ENCODE data around the gene KLHL6.

DNA sequence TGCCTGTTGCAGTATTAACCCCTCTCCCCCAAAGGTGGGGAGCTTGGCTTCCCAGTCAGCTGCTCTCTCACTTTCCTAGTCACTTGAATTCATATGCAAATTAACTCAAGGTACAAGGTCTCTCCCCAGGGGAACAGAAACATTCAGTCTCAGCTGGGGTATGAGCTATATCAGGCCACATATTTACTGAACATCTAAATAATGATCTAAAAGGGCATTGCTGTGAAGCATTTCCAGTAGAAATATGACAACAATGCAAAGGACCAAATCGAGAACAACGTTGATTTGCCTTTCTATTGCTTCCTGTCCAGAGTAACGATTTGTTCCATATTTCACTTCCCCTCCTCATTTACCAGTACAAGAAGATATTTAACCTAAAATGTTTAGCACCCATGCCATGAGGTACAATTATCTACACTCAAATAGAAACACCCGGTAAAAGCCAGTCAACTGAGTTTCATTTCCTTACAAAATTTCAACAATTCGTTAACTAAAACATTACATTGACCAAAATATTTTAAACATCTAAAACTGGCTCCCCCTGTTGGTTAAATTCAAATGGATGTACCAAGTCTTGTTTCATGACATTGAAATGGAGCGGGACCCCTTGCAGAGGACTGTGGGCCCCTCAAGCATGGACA is 36.5 kb upstream of the KLHL6 start:
- TF ChIP-seq, protein P1, sequence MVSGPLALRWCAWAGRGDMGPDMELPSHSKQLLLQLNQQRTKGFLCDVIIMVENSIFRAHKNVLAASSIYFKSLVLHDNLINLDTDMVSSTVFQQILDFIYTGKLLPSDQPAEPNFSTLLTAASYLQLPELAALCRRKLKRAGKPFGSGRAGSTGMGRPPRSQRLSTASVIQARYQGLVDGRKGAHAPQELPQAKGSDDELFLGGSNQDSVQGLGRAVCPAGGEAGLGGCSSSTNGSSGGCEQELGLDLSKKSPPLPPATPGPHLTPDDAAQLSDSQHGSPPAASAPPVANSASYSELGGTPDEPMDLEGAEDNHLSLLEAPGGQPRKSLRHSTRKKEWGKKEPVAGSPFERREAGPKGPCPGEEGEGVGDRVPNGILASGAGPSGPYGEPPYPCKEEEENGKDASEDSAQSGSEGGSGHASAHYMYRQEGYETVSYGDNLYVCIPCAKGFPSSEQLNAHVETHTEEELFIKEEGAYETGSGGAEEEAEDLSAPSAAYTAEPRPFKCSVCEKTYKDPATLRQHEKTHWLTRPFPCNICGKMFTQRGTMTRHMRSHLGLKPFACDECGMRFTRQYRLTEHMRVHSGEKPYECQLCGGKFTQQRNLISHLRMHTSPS (CRISPR knock-in tag; IDR thresholded peaks at IDR 0.05; ENCODE audit: low read depth), result no peak
- TF ChIP-seq MED1 (CRISPR knock-in tag; IDR thresholded peaks at IDR 0.05) (no peak), EZH2 (conservative IDR thresholded peaks at IDR 0.05; ENCODE audit: low read depth, low read length) (no peak), PTBP1 (IDR thresholded peaks at IDR 0.05; ENCODE audit: low read depth, low read length, poor library complexity, severe bottlenecking) (no peak), TGIF2 (CRISPR knock-in tag; IDR thresholded peaks at IDR 0.05) (no peak), ZNF207 (IDR thresholded peaks at IDR 0.05; ENCODE audit: borderline replicate concordance) (no peak), SP2 (CRISPR knock-in tag; IDR thresholded peaks at IDR 0.05) (no peak)

Data from HepG2 (cell line).